CD4-positive, CD25-positive, alpha-beta regulatory T cell (primary cell): ENCODE data around the gene RPTOR. TPM values are rescaled to one million over a fixed set of nuclear protein-coding genes. Genes with fewer than 3 reads are reported as not detected.
A peak's percentile ranks its signal among the peaks of the same experiment; 100 is the strongest.

Experiments
- ATAC-seq, 2 donors: fragments of 150-1000 bp; cut with Tn5 transposase; one replicate each; pipeline ENCODE4 v1.10.0; 2021; ENCODE audit warnings: low read depth in 2 of 2, moderate number of reproducible peaks in 2 of 2, moderate library complexity in 1 of 2
- DNase-seq, 3 donors: peaks; one replicate each; pipeline versions ENCODE4 v3.0.0 to v3.0.0-alpha.2; 2012 to 2022; ENCODE audit warnings: mixed read lengths in 1 of 3
- H3K27ac ChIP-seq: one replicate; pipeline ENCODE4 v1.7.0; 2013; ENCODE audit warnings: mild to moderate bottlenecking, low read length; ENCODE audit not compliant: insufficient read depth, poor library complexity, severe bottlenecking
- H3K27me3 ChIP-seq: one replicate; pipeline ENCODE4 v1.7.0; 2013; ENCODE audit warnings: low read length; ENCODE audit not compliant: control insufficient read depth, insufficient read depth
- H3K36me3 ChIP-seq: one replicate; pipeline ENCODE4 v1.7.0; 2013; ENCODE audit warnings: mild to moderate bottlenecking, low read length, moderate library complexity; ENCODE audit not compliant: control insufficient read depth, insufficient read depth
- H3K4me1 ChIP-seq: 2 replicates; pipeline ENCODE4 v1.7.0; 2013; ENCODE audit warnings: mild to moderate bottlenecking, low read length; ENCODE audit not compliant: insufficient read depth, control insufficient read depth, poor library complexity, severe bottlenecking
- H3K4me3 ChIP-seq: one replicate; pipeline ENCODE4 v1.7.0; 2013; ENCODE audit warnings: low read depth, mild to moderate bottlenecking, low read length, moderate library complexity
- H3K9me3 ChIP-seq, 2 experiments: 1 replicate in 1 of 2; 2 replicates in 1 of 2; pipeline ENCODE4 v1.7.0; 2013; ENCODE audit warnings: low read length in 2 of 2, mild to moderate bottlenecking in 1 of 2, moderate library complexity in 1 of 2; ENCODE audit not compliant: control insufficient read depth in 2 of 2
- H3K27ac Mint-ChIP-seq, 3 donors: one replicate each; pipeline ENCODE4 v1.8.0; 2020 to 2022; ENCODE audit warnings: mild to moderate bottlenecking in 3 of 3, mixed read lengths in 3 of 3, moderate library complexity in 2 of 3
- H3K27me3 Mint-ChIP-seq: one replicate; pipeline ENCODE4 v1.8.0; 2022; ENCODE audit warnings: mild to moderate bottlenecking, mixed read lengths
- H3K36me3 Mint-ChIP-seq: one replicate; pipeline ENCODE4 v1.8.0; 2020; ENCODE audit warnings: mixed read lengths
- H3K4me1 Mint-ChIP-seq, 4 donors: one replicate each; pipeline ENCODE4 v1.8.0; 2020 to 2022; ENCODE audit warnings: mixed read lengths in 4 of 4, mild to moderate bottlenecking in 1 of 4
- H3K4me3 Mint-ChIP-seq, 4 donors: one replicate each; pipeline ENCODE4 v1.8.0; 2020 to 2022; ENCODE audit warnings: mild to moderate bottlenecking in 4 of 4, mixed read lengths in 4 of 4, moderate library complexity in 3 of 4
- H3K9me3 Mint-ChIP-seq, 7 donors: one replicate each; pipeline ENCODE4 v1.8.0; 2020 to 2022; ENCODE audit warnings: mixed read lengths in 7 of 7, mild to moderate bottlenecking in 3 of 7, moderate library complexity in 2 of 7
- polyA plus RNA-seq, 4 donors: library from polyadenylated mRNA; unstranded; fragments of 300-500 nt; fragmentation: Illumina TruSeq; gene quantifications; one replicate each; pipeline ENCODE4 v1.2.3, GENCODE V29; 2021
- total RNA-seq: library from RNA; stranded (reverse); gene quantifications from one replicate; pipeline ENCODE4 v1.2.3, GENCODE V29; 2022

The RPTOR gene
- total and polyA plus RNA-seq, 5 donors from 2014 or later: 4.7 to 70.1 (median 8.2) TPM

DNA sequence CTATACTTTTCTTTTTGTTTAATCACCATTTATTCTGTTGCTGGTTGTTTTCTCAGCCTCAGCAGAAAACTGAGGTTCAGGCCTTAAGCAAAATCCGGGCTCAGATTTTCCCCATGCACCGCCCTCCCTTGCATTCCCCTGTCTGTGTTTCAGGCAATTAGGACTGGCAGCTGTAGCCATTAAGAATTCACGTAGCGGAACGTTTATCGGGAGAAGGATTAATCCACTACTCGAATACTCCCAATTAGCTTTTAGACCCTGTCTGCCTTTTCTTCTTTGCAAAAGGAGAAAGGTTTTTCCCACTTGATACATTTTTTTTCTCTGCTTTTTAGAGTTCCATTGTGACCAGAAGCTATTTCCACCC, 173.1 kb downstream of the RPTOR start:
- Histone ChIP-seq H3K9me3 (no peaks in the 10 kb centered on the region), H3K4me1 (no peaks in the 10 kb centered on the region), H3K4me3 (no peak overlapping the region), H3K36me3 (no peaks in the 10 kb centered on the region), H3K27ac (no peak overlapping the region), H3K27me3 (no peaks in the 10 kb centered on the region)
- H3K9me3 Mint-ChIP-seq: peaks cover 0 to 1% (median 0%) of the 10 kb centered on the region in 7 donors
- peaks cover 6 to 52% (median 24%) of the 10 kb centered on the region in 4 donors for H3K4me1 Mint-ChIP-seq
- no peak overlapping the region for H3K4me3 Mint-ChIP-seq
- peaks cover 14% of the 10 kb centered on the region for H3K36me3 Mint-ChIP-seq
- no peak overlapping the region for H3K27ac Mint-ChIP-seq
- H3K27me3 Mint-ChIP-seq: no peaks in the 10 kb centered on the region
- DNase-seq (no peak), ATAC-seq (no peak)

GRCh38 chr17:80718428-80718827, 173.8 kb downstream of the RPTOR start:
- Mint-ChIP-seq H3K27ac (peak overlapping the region; percentile 2 to 80 (median 3)), H3K36me3 (peaks cover 10% of the 10 kb centered on the region), H3K4me3 (no peak overlapping the region), H3K4me1 (peaks cover 6 to 50% (median 21%) of the 10 kb centered on the region in 4 donors), H3K9me3 (peaks cover 0 to 1% (median 0%) of the 10 kb centered on the region in 7 donors), H3K27me3 (no peaks in the 10 kb centered on the region)
- no peak overlapping the region for H3K4me3 ChIP-seq
- no peak for ATAC-seq
- no peak for DNase-seq
- H3K4me1 ChIP-seq: no peaks in the 10 kb centered on the region
- no peaks in the 10 kb centered on the region for H3K27me3 ChIP-seq
- no peaks in the 10 kb centered on the region for H3K9me3 ChIP-seq
- H3K36me3 ChIP-seq: no peaks in the 10 kb centered on the region
- no peak overlapping the region for H3K27ac ChIP-seq

GRCh38 chr17:80719449-80719848, 174.8 kb downstream of the RPTOR start:
- H3K27me3 ChIP-seq: no peaks in the 10 kb centered on the region
- no peaks in the 10 kb centered on the region for H3K36me3 ChIP-seq
- Mint-ChIP-seq H3K9me3 (peaks cover 0 to 1% (median 0%) of the 10 kb centered on the region in 7 donors), H3K4me3 (no peak overlapping the region), H3K4me1 (peaks cover 11 to 53% (median 22%) of the 10 kb centered on the region in 4 donors), H3K36me3 (peaks cover 14% of the 10 kb centered on the region), H3K27me3 (no peaks in the 10 kb centered on the region), H3K27ac (no peak overlapping the region)
- H3K9me3 ChIP-seq: no peaks in the 10 kb centered on the region
- H3K4me3 ChIP-seq: no peak overlapping the region
- H3K4me1 ChIP-seq: no peaks in the 10 kb centered on the region
- no peak overlapping the region for H3K27ac ChIP-seq
- DNase-seq (no peak), ATAC-seq (no peak)

DNA sequence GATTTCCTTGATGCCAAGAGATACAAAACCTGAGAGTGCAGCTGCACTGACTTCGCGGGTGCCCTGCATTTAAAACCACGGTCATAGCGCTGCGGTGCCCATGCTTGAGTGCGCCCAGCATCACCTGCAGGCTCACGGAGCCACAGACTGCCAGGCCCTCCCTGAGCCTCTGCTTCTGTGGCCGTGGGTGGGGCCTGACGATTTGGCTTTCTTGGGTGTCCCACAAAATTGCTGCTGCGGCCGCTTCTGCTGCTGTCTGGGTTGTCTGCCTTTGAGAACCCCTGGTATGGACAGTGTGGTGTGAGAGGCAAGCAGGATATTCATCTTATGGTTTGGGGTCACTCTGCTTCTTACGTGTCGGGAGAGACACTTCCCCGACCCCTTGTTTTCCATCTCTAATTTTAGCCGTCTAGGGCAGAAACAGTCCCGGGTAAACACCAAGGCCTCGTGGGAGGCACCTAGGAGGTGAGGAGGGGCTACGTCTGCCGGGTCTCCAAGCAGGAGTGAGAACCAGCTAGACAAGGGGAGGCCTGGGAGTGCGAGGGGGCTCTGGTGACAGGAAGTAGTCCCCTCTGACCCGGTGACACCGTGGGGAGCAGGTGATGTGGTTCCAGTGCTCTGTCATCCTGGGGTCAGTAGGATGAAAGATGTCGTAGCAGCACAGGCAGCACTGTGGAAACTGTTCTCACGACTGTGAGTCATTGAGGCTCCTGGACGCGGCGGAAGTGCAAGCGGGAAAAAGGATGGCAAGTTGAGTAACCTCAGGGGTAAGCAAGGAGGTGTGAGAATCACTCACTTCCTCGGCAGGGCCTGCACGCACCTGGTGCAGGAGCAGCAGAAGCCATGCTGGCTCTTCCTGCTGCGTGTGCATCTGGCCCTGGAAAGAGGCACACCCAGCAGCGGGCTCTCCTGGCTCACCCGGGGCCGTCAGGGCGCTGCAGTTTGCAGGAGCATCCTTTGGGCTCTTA, 176.3 kb downstream of the RPTOR start:
- peaks cover 11 to 53% (median 22%) of the 10 kb centered on the region in 4 donors for H3K4me1 Mint-ChIP-seq
- no peak overlapping the region for H3K27ac ChIP-seq

DNA sequence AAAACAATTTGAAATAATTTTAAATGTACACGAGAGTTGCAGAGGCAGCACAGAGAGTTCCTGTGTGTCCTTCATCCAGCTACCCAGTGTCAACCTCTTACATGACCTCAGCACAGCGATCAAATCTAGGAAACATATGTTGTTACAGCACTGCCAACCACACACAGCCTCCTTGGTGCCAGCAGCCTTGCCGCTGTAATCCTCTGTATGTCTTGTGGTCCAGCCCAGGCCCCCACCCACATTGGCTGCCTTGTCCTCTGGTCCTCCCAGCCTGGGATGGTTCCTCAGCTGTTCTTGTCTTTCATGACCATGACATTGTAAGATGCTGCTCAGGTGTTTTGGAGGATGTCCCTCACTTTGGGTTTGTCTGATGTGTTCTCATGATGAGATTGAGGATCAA, 178.0 kb downstream of the RPTOR start:
- H3K9me3 Mint-ChIP-seq: no peaks in the 10 kb centered on the region
- ATAC-seq: no peak
- Histone ChIP-seq H3K4me1 (no peaks in the 10 kb centered on the region), H3K27me3 (no peaks in the 10 kb centered on the region), H3K9me3 (no peaks in the 10 kb centered on the region), H3K36me3 (no peaks in the 10 kb centered on the region), H3K4me3 (no peak overlapping the region), H3K27ac (no peak overlapping the region)
- H3K4me3 Mint-ChIP-seq: no peak overlapping the region
- H3K36me3 Mint-ChIP-seq: peaks cover 13% of the 10 kb centered on the region
- H3K27ac Mint-ChIP-seq: no peak overlapping the region
- peaks cover 0 to 43% (median 20%) of the 10 kb centered on the region in 4 donors for H3K4me1 Mint-ChIP-seq
- no peaks in the 10 kb centered on the region for H3K27me3 Mint-ChIP-seq
- DNase-seq: no peak

More for the DNA sequence above, 176.3 kb downstream of the RPTOR start:
- Histone ChIP-seq H3K36me3 (no peaks in the 10 kb centered on the region), H3K27me3 (no peaks in the 10 kb centered on the region), H3K4me1 (no peaks in the 10 kb centered on the region), H3K9me3 (no peaks in the 10 kb centered on the region), H3K4me3 (no peak overlapping the region)
- no peaks in the 10 kb centered on the region for H3K9me3 Mint-ChIP-seq
- peak; percentile 55 to 61 for ATAC-seq
- H3K4me3 Mint-ChIP-seq: peak overlapping the region in 2 of 4 donors; percentile 36 to 71
- H3K27ac Mint-ChIP-seq: peak overlapping the region; percentile 52 to 93 (median 65)
- DNase-seq: peak in 1 of 3 donors; percentile 69
- peaks cover 14% of the 10 kb centered on the region for H3K36me3 Mint-ChIP-seq
- no peaks in the 10 kb centered on the region for H3K27me3 Mint-ChIP-seq

DNA sequence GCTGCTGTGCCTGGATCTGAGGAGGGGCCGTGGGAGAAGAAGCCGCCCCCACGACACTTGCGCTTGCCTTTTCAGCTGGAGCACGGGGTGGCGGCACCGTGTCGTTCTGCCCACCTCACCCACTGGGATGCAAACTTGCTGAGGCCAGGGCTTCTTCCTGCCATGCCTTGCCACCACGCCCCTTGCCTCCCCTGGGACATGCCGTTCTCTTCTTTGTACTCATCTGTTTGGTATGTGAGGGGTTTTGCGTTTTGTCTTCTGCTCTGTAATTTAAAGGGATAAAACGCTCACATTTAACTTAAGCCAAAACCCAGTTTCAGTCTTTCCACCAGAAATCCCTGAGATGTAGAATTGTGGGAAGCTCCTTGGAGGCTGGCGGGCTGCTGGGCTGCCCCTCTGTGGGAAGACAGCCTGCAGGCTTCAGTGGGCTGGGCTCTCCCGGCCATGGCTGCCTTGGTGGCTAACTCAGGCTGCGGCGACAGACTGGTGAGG, 180.2 kb downstream of the RPTOR start:
- H3K9me3 Mint-ChIP-seq: no peaks in the 10 kb centered on the region
- no peaks in the 10 kb centered on the region for H3K36me3 ChIP-seq
- no peaks in the 10 kb centered on the region for H3K4me1 ChIP-seq
- no peak overlapping the region for H3K4me3 Mint-ChIP-seq
- no peaks in the 10 kb centered on the region for H3K9me3 ChIP-seq
- H3K27ac Mint-ChIP-seq: no peak overlapping the region
- no peak overlapping the region for H3K4me3 ChIP-seq
- H3K27me3 ChIP-seq: no peaks in the 10 kb centered on the region
- ATAC-seq (no peak), DNase-seq (no peak)
- peaks cover 19% of the 10 kb centered on the region for H3K36me3 Mint-ChIP-seq
- H3K4me1 Mint-ChIP-seq: peaks cover 5 to 36% (median 23%) of the 10 kb centered on the region in 4 donors
- H3K27me3 Mint-ChIP-seq: no peaks in the 10 kb centered on the region
- no peak overlapping the region for H3K27ac ChIP-seq

DNA sequence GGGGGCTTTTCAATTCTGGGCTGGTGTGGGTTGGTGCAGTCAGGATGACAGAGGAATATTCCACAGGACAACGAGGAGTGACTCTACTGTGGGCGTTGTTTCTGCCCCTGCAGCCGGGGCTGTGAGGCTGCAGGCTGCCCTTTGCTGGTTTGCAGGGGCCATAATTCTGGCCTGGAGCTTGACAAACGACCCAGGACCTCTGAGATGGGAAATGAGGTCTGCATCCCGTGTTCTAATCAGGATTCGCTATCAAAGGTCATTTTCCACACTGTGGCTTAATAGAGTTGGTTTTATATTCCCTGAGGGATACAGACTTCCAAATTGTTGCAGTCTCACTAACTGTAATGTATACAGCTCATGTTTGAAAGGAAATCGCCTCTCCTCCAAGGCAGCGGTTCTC, 180.9 kb downstream of the RPTOR start:
- H3K36me3 ChIP-seq: no peaks in the 10 kb centered on the region
- H3K27ac ChIP-seq: no peak overlapping the region
- H3K4me3 ChIP-seq: no peak overlapping the region
- Mint-ChIP-seq H3K27me3 (no peaks in the 10 kb centered on the region), H3K27ac (no peak overlapping the region), H3K4me1 (peaks cover 5 to 36% (median 24%) of the 10 kb centered on the region in 4 donors), H3K36me3 (peaks cover 19% of the 10 kb centered on the region), H3K9me3 (no peaks in the 10 kb centered on the region), H3K4me3 (no peak overlapping the region)
- ATAC-seq (no peak), DNase-seq (no peak)
- no peaks in the 10 kb centered on the region for H3K9me3 ChIP-seq
- H3K4me1 ChIP-seq: peaks cover 3% of the 10 kb centered on the region
- no peaks in the 10 kb centered on the region for H3K27me3 ChIP-seq
